ENCODE data around the gene ATP6V0B. TPM values are rescaled to one million over a fixed set of nuclear protein-coding genes. Genes with fewer than 3 reads are reported as not detected.

The ATP6V0B gene
- total and polyA plus RNA-seq, 2 of the 13 experiments (the other 11 are each of a cell fraction or from before 2014, with no cell fraction given) = 157 to 161 TPM

GRCh38 chr1:43994794-43995790 lies 20.3 kb downstream of the ATP6V0B start (continued):
- no peak for TF ChIP-seq ZBTB40 (IDR thresholded peaks at IDR 0.05)
- no peak for TF ChIP-seq ZBTB40 (CRISPR knock-in tag; IDR thresholded peaks at IDR 0.05)
- TF ChIP-seq PHF5A (CRISPR knock-in tag; IDR thresholded peaks at IDR 0.05; ENCODE audit: low read depth, unreplicated experiment) = no peak
- no peak for TF ChIP-seq NFIB (CRISPR knock-in tag; IDR thresholded peaks at IDR 0.05; ENCODE audit: borderline replicate concordance)
- no peak for TF ChIP-seq KAT7 (CRISPR knock-in tag; IDR thresholded peaks at IDR 0.05; ENCODE audit: borderline replicate concordance)
- no peak for TF ChIP-seq ZNF746 (CRISPR knock-in tag; IDR thresholded peaks at IDR 0.05)
- TF ChIP-seq, protein P1, sequence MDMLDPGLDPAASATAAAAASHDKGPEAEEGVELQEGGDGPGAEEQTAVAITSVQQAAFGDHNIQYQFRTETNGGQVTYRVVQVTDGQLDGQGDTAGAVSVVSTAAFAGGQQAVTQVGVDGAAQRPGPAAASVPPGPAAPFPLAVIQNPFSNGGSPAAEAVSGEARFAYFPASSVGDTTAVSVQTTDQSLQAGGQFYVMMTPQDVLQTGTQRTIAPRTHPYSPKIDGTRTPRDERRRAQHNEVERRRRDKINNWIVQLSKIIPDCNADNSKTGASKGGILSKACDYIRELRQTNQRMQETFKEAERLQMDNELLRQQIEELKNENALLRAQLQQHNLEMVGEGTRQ (IDR thresholded peaks at IDR 0.05; ENCODE audit: low read depth, low read length) = no peak
- TF ChIP-seq, protein P1 (CRISPR knock-in tag; IDR thresholded peaks at IDR 0.05; ENCODE audit: borderline replicate concordance) = no peak
- TF ChIP-seq ZNF326 (CRISPR knock-in tag; IDR thresholded peaks at IDR 0.05; ENCODE audit: borderline replicate concordance) = no peak
- TF ChIP-seq ZSCAN22 (CRISPR knock-in tag; IDR thresholded peaks at IDR 0.05) = no peak
- 0 out of 2 replicates have a peak, but pooled peaks have one; percentile 53 for TF ChIP-seq CBX5 (CRISPR knock-in tag; IDR thresholded peaks at IDR 0.05; ENCODE audit: borderline replicate concordance)
- TF ChIP-seq ZFYVE20 (CRISPR knock-in tag; IDR thresholded peaks at IDR 0.05; ENCODE audit: borderline replicate concordance, low read depth) = no peak
- TF ChIP-seq KLF12 (CRISPR knock-in tag; IDR thresholded peaks at IDR 0.05; ENCODE audit: borderline replicate concordance) = 0 out of 2 replicates have a peak, but pooled peaks have one; percentile 42
- TF ChIP-seq NRL (CRISPR knock-in tag; IDR thresholded peaks at IDR 0.05; ENCODE audit: borderline replicate concordance) = no peak

Measured in HepG2 (cell line).